HCEC 1CT (cell line): Measurements from ENCODE around the gene DCP1B.
"Not testable (repeated sequence)": the region's sequence is repeated elsewhere in the genome, so short reads cannot be mapped to it uniquely, and the experiment has no call there.

Experiments
- DNase-seq: peaks from one replicate; pipeline ENCODE4 v3.0.0-alpha.2; 2017

Gene DCP1B

DNA sequence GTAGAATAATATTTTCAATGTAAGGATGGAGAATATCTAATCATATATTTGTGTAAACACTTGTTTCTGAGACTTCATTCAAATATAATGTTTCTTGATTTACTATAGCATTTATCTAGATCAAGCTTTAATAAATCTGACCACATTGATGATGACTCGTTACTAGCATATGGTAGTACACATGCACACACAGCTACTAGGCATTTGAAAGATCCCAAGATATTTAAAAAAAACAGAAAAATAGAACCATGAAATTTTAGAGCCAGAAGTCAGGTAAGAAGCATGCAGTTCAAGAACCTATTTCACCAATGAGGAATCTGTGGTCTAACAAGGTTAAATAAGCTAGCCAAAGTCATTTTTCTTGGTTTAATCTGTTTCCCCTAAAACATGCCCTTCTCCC, 32.0 kb downstream of the DCP1B start:
- DNase-seq = peak; percentile 45

DNA sequence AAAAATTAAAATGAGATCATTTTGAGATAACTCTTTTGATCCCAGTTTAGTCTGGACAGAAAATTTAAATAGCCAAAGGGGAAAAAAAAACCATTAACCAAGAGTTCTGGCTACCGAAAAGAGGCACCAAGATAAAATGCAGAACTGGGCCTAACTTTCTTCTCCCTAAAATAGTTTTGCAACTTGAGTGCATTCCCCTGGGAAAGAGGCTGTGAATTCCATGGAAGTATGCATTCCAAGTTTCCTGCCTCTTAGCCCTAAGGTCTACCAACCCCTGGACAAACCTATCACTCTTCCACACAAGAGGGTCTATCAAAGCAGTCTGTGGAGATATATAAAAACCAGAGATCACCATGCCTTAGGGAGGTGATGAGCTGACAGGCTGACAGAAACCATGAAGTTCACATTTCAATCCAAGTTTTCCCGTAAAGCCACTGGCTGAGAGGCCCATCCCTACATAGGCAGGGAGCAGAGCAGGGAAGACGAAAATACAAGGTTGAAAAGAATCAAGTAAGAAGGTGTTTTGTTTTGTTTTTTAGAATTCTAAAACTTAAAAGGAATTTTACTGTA, 33.8 kb downstream of the DCP1B start:
- no peak for DNase-seq

DNA sequence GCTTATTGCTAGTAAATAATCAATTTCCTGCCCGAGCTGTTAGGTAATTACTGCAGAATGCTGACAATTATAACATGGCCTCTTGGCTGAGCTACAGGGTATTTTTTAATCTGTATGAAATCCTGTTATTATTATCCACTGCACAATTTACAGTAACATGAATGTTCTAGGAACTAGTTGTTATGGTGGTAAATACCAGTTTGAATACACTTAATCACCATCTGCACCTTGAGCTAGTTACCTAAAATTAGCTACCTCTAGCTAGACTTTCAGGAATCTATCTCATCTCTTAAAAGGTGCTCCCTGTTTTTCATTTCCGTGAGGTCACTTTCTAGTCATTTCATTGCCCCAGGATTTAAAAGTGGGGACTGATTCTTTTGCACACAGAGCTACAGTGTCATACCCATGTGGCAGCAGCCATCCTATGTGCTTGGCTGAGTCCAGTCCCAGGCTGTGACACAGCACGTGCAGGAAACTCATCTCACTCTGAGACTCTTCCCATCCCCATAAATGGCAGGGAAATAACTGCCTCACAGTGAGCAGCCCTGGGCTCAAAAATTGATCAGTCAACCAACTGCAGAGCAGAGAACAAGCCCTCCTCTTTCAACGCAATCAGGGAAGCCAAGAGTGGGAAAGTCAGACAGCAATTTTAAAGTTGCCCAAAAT, 37.6 kb downstream of the DCP1B start:
- DNase-seq = no peak

DNA sequence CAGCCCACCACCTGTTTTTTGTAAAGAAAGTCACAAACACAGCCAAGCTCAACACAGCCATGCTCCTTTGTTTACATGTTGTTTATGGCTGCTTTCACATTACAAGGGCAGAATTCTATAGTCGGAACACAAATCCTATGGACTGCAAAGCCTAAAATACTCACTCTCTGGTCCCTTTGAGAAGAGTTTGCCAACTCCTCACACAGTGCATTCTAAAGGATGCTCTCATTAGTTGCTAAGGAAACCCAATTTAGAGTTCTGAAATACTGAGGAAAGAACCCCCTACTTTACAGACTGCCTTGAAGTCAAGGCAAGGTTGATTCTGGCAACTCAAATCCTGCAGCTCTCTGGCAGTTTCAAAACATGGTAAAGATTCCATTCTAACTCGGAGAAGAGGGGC, 38.3 kb downstream of the DCP1B start:
- no peak for DNase-seq

DNA sequence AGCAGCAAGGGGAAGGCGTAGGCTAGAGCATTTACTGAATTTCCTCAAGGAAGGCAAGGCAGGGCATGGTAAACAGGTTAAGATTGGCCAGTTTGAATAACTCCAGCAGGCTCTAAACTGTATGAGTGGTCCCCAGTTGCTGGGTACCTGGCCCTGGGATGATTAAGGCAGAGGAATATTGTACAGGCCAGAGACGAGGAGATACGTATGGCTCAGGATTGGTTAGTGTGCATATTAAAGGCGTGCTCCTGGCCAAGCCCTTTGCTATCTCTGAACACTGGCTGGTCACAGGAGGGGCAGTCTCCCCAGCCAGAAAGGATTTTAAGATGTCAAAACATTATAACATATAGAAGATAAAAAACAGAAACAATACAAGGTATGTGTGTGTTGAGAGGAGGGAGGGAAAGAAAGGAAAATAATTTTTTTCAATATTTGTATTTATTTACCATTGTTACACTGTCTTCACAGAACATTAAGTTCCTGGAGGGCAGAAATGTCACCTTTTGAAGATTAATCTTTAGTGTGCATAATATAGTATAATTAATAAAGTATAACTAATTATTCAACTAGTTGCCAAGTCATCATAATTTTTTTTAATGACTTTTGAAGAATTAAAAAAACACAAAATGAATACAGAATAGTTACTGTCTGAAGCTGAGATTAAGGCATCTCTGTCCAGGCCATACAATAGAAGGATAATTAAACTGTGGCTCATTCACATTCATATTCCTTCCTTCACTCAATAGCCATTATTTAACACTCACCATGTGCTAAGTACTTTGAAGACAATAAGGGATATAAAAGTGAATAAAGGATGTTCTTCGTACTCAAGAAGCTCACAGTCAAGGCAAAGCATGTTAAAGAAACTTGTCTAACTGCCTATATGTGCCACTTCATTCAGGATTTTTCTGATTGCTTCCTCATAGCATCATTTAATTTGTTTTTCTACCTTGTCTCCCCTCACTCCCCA, 41.9 kb downstream of the DCP1B start:
- no peak for DNase-seq

DNA sequence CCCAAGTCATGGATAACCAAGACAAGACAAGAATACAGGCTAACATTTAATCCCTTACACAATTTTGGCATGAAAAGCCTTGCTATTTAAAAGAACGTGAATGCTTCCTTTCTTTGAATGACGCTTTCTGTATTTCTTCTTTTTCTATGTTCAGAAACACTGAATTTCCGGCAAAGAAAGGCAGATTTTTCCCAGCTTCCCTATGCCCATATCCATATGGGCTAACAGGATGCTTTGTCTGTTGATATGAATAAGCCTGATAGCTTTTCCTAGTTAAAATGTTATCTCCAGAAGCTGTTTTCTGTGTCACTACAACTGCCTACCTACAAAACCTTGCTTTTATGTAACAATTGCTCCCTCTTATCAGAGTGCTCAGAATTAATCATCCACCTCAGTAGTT, 47.5 kb downstream of the DCP1B start:
- DNase-seq = no peak

DNA sequence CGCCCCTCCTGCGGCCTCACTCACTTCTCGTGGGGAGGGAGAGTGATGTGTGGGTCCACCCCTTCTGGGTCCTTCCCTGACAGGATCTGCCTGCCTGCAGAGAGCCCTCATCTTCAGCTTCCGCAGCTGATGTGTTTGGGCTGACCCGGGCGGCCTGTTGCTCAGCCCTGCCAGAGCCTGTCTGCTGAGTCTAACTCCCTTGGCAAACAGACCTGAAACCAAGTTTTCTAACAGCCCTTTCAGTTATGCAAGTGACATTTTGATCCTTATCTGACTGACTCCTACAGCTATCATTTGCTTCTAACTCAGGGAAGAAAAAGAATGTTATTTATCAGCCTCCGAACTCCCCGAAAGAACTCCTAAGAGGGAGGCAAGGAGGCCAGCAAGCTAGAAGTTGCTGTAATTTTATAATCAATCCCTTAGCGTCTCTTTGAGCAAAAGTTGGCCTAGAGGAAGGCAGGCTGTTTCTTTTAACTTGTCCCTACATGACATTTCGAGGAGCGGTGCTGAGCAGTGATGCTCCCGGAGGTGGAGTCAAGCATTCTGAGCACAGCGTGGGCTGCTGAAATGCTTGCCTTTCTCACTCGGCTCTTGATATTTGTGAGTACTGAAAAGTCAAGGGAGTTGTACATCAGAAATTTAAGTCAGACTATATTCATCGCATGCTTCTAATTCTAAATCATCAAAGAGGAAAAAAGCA, 54.3 kb downstream of the DCP1B start:
- no peak for DNase-seq

DNA sequence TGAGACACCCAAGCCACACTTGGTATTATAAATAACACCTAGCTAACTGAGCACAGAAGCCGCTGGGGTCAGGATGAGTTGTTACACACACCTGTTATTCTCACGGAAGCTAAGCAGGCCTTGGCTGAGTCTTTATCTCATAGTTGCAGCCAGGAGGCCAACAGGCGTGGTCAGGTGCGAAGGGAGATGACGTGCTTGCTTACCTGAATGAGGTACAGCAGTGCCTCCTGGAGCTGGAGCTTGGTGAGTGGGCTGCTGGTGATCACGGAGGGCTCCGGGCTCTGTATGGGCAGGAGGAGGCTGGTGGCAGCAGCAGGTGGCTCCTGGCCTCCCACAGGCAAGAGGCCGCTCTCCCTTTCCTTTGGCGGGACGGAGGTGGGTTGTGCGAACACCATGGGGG, 55.4 kb downstream of the DCP1B start:
- DNase-seq = no peak

DNA sequence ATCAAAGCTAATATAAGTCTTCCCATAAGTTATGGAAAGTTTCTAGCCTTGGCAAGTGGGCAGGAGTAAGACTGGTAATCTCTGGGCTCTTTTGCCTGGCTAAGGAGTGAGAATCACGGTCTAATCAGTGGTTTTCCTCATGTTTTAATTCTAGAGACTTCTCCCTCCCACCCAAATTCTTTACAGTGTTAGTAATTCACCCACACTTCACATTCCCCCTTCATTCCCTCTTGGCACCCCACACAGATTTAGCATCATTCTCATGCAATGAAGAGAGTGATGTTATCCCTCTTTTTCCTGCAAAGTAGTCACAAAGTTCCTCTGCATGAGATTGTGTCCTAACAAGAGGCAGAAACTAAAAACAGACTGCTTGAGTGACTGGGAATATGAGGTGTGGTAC, 57.2 kb downstream of the DCP1B start:
- no peak for DNase-seq

DNA sequence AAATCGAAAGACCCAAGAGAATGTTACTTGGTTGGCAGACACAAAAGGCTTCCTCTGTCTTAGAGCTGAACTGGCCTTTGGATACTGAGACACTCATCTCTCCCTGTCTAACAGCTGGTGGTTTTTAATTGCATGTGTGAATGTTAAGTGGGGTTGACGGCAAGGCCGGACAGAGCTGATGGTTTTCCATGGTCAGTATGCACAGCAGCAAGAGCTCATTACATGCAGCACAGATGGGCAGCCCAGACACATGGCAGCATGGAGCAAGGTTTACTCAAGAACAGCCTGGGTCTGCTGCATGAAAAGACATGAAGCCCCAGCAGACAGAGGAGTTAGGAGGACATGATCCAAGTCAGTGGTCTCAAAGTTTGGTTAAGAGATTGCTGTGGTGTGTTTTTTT, 58.0 kb downstream of the DCP1B start:
- DNase-seq = no peak

DNA sequence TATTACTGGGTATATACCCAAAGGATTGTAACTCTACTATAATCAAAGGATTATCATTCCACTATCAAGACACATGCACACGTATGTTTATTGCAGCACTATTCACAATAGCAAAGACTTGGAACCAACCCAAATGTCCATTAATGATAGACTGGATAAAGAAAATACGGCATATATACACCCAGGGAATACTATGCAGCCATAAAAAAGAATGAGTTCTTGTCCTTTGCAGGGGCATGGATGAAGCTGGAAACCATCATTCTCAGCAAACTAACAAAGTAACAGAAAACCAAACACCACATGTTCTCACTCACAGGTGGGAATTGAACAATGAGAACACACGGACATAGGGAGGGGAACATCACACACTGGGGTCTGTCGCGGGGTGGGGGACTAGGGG, 58.8 kb downstream of the DCP1B start:
- not testable (repeated sequence) for DNase-seq

DNA sequence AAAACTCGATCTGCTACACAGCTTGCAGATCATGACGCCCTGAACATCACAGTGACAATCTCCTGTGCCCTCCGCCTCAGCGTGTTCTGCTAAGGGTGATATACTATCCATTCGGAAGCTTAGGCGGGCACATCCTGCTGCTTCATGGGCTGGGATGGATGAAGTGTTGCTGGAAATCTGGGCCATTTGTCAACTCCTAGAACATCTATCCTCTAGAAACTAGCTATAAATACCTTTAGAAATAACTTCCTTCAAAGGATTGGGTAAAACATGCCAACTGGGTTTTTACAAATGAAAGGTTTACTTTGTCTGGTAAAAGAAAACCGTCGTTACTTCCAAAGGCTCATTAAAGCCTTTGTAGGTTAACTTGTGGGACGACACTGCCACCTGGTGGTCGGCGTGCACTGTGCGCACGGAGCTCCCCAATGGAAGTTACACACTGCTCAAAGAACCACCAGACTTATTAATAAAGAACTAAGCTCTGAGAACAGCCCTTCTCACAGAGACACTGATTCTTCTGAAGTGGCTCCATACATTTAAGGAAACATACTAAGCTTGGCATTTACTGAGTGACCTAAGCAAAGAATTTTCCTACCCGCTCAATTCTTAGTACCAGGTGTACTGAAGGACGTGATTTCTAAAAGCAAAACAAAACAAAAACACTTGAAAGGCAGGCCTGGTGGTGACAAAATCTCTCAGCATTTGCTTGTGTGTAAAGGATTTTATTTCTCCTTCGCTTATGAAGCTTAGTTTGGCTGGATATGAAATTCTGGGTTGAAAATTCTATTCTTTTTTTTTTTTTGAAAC, 64.3 kb downstream of the DCP1B start:
- DNase-seq = peak; percentile 55

DNA sequence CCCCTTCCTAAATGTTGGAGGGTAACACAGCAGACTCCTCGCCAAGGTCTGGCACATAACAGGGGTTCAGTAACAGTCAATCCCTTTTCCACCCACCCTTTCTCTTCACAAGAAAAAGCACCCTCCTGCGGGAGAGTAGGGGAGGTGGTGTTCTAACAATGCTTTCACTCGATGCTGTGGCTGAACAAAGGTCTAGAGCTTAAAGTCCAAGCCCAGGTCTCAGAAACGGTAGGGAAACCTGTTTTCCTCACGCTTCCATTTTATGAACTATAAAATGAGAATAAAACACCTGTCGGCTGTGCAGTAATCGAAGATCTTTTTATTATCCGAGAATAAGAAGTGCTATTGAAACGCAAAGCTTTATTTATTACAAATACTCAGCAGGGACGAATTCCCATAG, 64.9 kb downstream of the DCP1B start:
- no peak for DNase-seq

DNA sequence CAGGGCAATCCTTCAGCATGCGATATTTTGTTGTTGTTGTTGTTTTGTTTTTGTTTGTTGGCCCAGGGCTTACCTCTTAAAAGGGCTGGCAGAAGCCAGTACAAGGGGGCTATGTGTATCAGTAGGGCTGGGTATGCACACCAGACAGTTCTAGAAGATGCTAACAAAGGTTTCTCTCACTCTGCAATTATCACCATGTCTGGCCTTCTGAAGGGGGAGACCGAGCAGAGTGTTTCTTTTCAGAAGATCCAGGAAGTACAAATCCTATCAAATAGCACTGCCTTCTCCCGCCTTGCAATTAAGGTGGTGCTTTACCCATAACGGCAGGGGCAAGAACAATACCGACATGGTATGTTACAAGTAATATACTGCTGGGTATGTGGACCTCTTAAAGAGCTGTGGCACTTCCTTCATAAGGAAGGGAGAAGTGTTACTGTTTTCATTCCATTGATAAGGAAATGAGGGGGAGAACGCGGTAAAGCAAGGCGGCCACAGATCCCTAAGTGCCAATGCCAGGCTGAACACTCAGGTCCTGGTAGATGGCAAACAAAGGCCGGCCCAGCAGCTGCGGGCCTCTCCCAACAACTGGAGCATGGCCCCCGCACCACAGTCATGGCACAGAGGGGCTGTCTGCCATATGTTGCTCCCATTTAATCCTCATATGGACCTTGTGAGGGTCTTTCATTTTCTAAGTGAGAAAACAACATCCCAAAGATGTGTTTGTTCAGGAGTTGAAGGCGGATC, 66.6 kb downstream of the DCP1B start:
- no peak for DNase-seq

DNA sequence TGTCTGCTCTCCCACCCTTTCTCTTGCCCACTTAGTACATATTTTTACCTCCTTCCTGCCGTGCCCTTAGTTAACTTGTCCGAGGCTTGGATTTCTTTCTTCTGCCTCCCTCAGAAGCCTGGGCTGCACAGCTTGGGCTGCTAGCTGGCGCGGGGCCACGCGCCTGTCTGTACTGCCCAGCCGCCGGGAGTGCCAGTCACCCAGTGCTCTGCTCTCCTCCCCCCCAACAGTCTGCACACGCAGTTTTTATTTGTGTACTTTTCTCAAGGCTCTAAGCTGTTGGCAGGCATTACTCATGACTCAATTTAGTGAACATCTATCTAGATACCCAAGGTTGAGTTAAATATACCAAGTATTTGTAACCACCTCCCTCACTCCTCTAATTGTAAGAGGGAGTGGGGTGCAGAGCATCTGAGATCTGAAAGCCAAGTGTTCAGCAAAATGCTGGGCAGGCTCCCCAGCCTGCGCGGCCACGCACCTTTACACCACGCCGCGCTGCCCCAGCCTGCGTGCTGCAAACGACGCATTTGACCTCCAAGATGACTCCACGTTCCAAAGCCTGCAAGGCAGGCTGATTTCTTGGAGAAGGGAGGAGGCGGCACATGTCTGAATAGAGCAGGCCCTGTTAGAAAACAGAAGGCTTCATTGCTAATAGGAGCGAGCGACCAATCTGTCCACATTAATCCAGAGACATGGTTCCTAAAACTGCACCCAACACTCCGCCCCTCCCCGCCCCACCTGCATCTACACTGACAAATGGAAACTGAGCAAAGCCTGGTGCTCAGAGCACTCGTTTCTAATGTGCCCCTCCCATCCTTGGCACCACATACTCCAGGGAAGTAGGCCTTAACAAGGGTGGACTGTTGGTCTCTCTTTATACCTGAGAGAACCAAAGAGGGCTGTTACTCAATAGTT, 67.6 kb downstream of the DCP1B start:
- DNase-seq = no peak

DNA sequence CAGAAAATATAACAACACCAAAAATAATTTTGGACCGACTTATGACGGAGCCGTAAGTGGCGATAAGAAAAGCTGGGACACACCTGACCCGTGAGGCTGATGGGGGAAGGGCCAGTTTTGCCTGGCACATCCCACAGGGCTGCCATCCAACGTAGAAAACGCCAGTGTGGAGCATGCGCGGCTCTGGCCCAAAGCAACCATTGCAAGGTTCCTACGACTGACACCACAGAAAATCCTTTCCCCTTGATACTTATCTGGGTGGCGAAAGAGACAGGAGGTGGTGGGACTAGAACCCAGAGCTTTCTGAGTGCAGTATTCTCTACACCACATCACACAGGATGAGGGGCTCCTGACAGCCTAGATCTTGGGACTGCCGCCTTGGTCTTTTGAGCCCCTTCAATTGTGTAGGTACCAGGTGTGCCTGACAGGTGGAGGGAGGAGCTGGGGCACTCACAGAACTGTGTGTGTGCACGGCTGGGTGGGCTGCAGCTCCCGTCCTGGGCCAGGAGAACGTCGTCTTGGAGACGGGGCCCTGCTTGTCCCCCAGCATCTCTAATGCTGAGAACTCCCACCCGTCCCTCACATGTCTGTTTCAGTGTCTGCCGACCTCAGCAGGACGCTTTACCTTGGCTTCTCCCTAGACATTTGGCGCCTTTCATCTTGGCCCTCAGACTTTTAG, 68.4 kb downstream of the DCP1B start:
- DNase-seq = no peak

DNA sequence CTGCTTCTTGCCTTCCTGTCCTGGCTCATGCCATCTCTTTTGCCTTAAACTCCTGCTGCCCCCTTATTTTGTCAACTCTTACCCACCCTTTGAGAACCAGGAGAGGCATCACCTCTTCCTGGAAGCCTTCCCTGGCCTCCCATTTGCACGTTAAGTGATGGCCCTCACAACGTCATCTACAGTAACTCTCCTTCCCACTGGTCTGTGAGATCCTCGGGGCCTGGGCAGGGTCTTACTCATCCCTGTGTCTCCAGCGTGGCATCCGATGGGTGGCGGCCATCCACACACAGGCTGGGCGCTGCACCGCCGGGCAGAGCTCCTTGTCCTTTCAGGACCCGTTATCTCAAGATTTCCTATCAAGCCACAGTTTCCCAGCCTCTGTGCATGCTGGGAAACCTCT, 69.0 kb downstream of the DCP1B start:
- DNase-seq = no peak

DNA sequence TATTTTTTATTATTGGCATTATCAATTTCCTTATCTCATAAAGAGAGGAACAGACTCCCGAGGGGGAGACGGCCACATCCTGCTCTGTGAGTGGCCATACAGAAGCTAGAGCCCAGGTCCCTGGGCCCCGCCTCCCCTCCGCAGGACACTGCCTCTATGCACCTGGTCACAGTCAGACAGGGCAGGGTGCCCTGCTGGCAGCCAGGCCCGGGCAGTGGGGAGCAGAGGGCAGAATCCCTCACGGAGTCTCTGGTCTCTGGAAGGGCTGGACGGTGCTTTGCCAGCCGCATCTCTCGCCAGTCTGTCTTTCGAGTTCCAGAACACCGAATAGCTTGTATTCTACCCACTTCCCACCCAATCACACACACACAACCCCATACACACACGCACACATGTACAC, 69.4 kb downstream of the DCP1B start:
- DNase-seq = no peak

DNA sequence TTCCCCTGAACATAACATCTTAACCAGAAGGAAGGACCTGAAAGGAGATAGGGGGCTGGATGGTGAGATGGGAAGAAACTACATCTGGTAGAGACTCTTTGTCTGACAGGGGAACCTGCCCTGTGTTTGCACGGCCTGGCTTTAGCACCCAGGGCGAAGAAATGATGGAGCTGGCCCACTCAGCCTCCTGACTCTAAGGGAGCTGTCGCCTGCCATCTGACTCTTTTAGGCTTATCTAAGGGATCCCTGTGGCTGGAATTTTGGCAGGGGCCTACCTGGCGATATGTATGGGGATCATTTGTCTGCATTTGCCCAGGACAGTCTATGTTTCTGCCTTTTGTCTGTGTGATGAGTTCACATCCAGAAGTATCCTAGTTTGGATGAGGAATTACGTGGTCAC, 70.2 kb downstream of the DCP1B start:
- no peak for DNase-seq
